Measurements from ENCODE around the gene SAV1.

DNA sequence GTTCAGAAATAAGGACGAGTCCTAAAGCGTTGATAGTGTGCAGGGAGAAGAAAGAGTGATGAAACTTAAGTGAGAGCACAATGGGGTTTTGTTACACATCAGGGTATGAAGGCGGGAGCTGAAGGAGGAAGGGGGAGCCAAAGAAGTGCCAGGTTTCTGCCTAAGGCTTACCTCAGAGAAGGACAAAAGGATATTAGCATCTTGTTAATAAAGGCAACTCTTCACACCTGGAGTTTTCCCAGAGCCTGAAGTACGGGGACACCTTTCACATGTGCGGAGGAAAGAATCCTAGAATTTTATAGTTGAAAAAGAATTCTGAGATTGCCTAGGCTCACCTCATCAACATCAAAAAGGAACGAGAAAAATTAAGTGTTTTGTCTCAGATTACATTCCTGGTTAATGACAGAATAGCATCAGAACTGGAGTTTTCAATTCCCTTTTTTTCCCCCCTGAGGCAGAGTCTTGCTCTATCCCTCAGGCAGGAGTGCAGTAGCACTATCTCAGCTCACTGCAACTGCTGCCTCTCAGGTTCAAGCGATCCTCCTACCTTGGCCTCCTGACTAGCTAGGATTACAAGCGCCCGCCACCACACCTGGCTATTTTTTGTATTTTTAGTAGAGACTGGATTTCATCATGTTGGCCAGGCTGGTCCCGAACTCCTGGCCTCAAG is 2.2 kb upstream of the SAV1 start:
- TF ChIP-seq, protein P1, sequence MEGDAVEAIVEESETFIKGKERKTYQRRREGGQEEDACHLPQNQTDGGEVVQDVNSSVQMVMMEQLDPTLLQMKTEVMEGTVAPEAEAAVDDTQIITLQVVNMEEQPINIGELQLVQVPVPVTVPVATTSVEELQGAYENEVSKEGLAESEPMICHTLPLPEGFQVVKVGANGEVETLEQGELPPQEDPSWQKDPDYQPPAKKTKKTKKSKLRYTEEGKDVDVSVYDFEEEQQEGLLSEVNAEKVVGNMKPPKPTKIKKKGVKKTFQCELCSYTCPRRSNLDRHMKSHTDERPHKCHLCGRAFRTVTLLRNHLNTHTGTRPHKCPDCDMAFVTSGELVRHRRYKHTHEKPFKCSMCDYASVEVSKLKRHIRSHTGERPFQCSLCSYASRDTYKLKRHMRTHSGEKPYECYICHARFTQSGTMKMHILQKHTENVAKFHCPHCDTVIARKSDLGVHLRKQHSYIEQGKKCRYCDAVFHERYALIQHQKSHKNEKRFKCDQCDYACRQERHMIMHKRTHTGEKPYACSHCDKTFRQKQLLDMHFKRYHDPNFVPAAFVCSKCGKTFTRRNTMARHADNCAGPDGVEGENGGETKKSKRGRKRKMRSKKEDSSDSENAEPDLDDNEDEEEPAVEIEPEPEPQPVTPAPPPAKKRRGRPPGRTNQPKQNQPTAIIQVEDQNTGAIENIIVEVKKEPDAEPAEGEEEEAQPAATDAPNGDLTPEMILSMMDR (IDR thresholded peaks at IDR 0.05): no peak
- no peak for TF ChIP-seq EZH2 (IDR thresholded peaks at IDR 0.05; ENCODE audit: borderline replicate concordance, insufficient read depth, low read depth, low read length, poor library complexity, severe bottlenecking)
